Neural progenitor cell (in vitro differentiated cells): ENCODE measurements around the gene THRA.

Source experiments
- EZH2 ChIP-seq: fragments of 200-600 bp; sonication (generic); IDR thresholded peaks from 2 replicates; pipeline ENCODE4 v1.6.1; 2017; ENCODE audit warnings: antibody characterized with exemption, mild to moderate bottlenecking, moderate library complexity
- TF ChIP-seq, protein P1 (sequence below): fragments of 200-600 bp; sonication (generic); IDR thresholded peaks from 2 replicates; pipeline ENCODE4 v1.5.1; 2017; ENCODE audit warnings: antibody characterized with exemption, mild to moderate bottlenecking

DNA sequence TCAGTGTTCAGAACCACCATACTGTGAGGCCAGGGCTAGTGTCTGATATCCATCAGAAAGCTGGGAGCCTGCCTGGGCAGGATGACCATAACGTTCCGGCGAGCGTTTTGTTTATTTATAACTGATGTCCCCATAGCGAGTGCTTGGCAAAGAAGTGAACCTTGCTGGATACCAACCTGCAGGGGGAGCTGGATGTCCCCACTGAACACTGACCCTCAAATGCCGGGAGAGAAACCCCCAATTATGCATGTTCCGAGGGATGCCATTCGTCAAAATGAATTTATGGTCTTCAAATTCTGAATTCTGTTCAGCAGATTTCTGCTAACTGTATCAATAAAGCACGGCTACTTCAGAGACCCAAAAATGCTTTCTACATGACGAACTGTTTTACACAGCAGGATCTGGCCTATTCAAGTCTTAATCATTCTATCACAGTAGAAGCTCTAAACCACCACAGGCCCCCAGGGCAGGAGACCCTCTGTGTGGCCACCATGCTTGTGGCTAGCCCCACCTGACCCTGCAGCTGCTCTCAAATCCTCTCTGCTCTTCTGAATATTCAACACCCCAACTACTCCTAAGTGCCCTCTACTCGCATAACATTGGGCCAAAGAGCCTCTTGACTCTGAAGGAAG, 23.8 kb upstream of the THRA start:
- TF ChIP-seq EZH2, result no peak
- TF ChIP-seq, protein P1, sequence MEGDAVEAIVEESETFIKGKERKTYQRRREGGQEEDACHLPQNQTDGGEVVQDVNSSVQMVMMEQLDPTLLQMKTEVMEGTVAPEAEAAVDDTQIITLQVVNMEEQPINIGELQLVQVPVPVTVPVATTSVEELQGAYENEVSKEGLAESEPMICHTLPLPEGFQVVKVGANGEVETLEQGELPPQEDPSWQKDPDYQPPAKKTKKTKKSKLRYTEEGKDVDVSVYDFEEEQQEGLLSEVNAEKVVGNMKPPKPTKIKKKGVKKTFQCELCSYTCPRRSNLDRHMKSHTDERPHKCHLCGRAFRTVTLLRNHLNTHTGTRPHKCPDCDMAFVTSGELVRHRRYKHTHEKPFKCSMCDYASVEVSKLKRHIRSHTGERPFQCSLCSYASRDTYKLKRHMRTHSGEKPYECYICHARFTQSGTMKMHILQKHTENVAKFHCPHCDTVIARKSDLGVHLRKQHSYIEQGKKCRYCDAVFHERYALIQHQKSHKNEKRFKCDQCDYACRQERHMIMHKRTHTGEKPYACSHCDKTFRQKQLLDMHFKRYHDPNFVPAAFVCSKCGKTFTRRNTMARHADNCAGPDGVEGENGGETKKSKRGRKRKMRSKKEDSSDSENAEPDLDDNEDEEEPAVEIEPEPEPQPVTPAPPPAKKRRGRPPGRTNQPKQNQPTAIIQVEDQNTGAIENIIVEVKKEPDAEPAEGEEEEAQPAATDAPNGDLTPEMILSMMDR, result peak; percentile 65
